Stomach smooth muscle (tissue), 2 donors: ENCODE results near the gene TLCD2.

Source experiments
- H3K27ac ChIP-seq: one replicate; pipeline ENCODE4 v1.7.0; 2013; ENCODE audit warnings: mild to moderate bottlenecking, low read length, inconsistent platforms
- H3K27me3 ChIP-seq, 2 donors: one replicate each; pipeline ENCODE4 v1.7.0; 2013; ENCODE audit warnings: low read length in 2 of 2; ENCODE audit not compliant: insufficient read depth in 2 of 2, control insufficient read depth in 1 of 2
- H3K36me3 ChIP-seq, 2 donors: one replicate each; pipeline ENCODE4 v1.7.0; 2013; ENCODE audit warnings: low read length in 2 of 2; ENCODE audit not compliant: control insufficient read depth in 2 of 2, insufficient read depth in 2 of 2
- H3K4me1 ChIP-seq: one replicate; pipeline ENCODE4 v1.7.0; 2013; ENCODE audit warnings: low read length; ENCODE audit not compliant: control insufficient read depth, insufficient read depth
- H3K4me3 ChIP-seq, 2 donors: one replicate each; pipeline ENCODE4 v1.7.0; 2013; ENCODE audit warnings: low read length in 2 of 2
- H3K9ac ChIP-seq, 2 donors: one replicate each; pipeline ENCODE4 v1.7.0; 2013; ENCODE audit warnings: low read length in 2 of 2, mild to moderate bottlenecking in 1 of 2
- H3K9me3 ChIP-seq, 2 donors: one replicate each; pipeline ENCODE4 v1.7.0; 2013; ENCODE audit warnings: low read length in 2 of 2; ENCODE audit not compliant: control insufficient read depth in 2 of 2
- donor health status: healthy.
- donor health status: Pancreatic carcinoma.

Gene TLCD2

GRCh38 chr17:1735418-1735817 is 25.2 kb upstream of the TLCD2 start:
- Histone ChIP-seq H3K9ac (no peak overlapping the region), H3K36me3 (peaks cover 6 to 16% of the 10 kb centered on the region in 2 donors), H3K27ac (no peak overlapping the region)

GRCh38 chr17:1733759-1734158 is 23.6 kb upstream of the TLCD2 start:
- H3K9ac ChIP-seq: no peak overlapping the region
- H3K27ac ChIP-seq: no peak overlapping the region
- peaks cover 25% of the 10 kb centered on the region for H3K4me1 ChIP-seq
- peaks cover 6 to 16% of the 10 kb centered on the region in 2 donors for H3K36me3 ChIP-seq
- no peaks in the 10 kb centered on the region for H3K27me3 ChIP-seq
- no peak overlapping the region for H3K4me3 ChIP-seq
- no peaks in the 10 kb centered on the region for H3K9me3 ChIP-seq

More at GRCh38 chr17:1735418-1735817, 25.2 kb upstream of the TLCD2 start:
- H3K4me3 ChIP-seq: no peak overlapping the region
- peaks cover 20% of the 10 kb centered on the region for H3K4me1 ChIP-seq
- H3K27me3 ChIP-seq: no peaks in the 10 kb centered on the region
- no peaks in the 10 kb centered on the region for H3K9me3 ChIP-seq

GRCh38 chr17:1732833-1733321 is 22.7 kb upstream of the TLCD2 start:
- no peaks in the 10 kb centered on the region for H3K9me3 ChIP-seq
- peaks cover 6 to 18% of the 10 kb centered on the region in 2 donors for H3K36me3 ChIP-seq
- H3K4me1 ChIP-seq: peaks cover 25% of the 10 kb centered on the region
- H3K9ac ChIP-seq: no peak overlapping the region
- no peak overlapping the region for H3K4me3 ChIP-seq
- H3K27ac ChIP-seq: no peak overlapping the region
- H3K27me3 ChIP-seq: no peaks in the 10 kb centered on the region

- Histone ChIP-seq H3K27ac (no peak overlapping the region), H3K4me1 (peaks cover 25% of the 10 kb centered on the region), H3K36me3 (peaks cover 3 to 16% of the 10 kb centered on the region in 2 donors), H3K9me3 (no peaks in the 10 kb centered on the region), H3K27me3 (no peaks in the 10 kb centered on the region), H3K9ac (no peak overlapping the region), H3K4me3 (no peak overlapping the region)
Observed at GRCh38 chr17:1732241-1732832, 22.2 kb upstream of the TLCD2 start.

GRCh38 chr17:1731194-1731506 is 21.0 kb upstream of the TLCD2 start:
- no peak overlapping the region for H3K4me3 ChIP-seq
- H3K27ac ChIP-seq: no peak overlapping the region
- H3K4me1 ChIP-seq: peaks cover 23% of the 10 kb centered on the region
- H3K9ac ChIP-seq: peak overlapping the region in 1 of 2 donors; percentile 20
- no peaks in the 10 kb centered on the region for H3K9me3 ChIP-seq
- H3K27me3 ChIP-seq: no peaks in the 10 kb centered on the region
- peaks cover 0 to 15% of the 10 kb centered on the region in 2 donors for H3K36me3 ChIP-seq

- no peaks in the 10 kb centered on the region for H3K9me3 ChIP-seq
- H3K4me3 ChIP-seq: peak overlapping the region in 1 of 2 donors; percentile 44
- peaks cover 0 to 12% of the 10 kb centered on the region in 2 donors for H3K36me3 ChIP-seq
- H3K4me1 ChIP-seq: peaks cover 27% of the 10 kb centered on the region
- H3K9ac ChIP-seq: peak overlapping the region; percentile 20 to 42
- peak overlapping the region; percentile 81 for H3K27ac ChIP-seq
- no peaks in the 10 kb centered on the region for H3K27me3 ChIP-seq
Observed at GRCh38 chr17:1730326-1731193, 20.4 kb upstream of the TLCD2 start.

- H3K9me3 ChIP-seq: no peaks in the 10 kb centered on the region
- no peak overlapping the region for H3K4me3 ChIP-seq
- no peak overlapping the region for H3K27ac ChIP-seq
- H3K36me3 ChIP-seq: peaks cover 0 to 12% of the 10 kb centered on the region in 2 donors
- H3K4me1 ChIP-seq: peaks cover 33% of the 10 kb centered on the region
- H3K27me3 ChIP-seq: no peaks in the 10 kb centered on the region
- no peak overlapping the region for H3K9ac ChIP-seq
Observed at GRCh38 chr17:1729966-1730325, 19.8 kb upstream of the TLCD2 start.

GRCh38 chr17:1727876-1728630 is 17.9 kb upstream of the TLCD2 start:
- Histone ChIP-seq H3K9ac (no peak overlapping the region), H3K9me3 (no peaks in the 10 kb centered on the region), H3K27me3 (no peaks in the 10 kb centered on the region), H3K27ac (peak overlapping the region; percentile 11), H3K4me1 (peaks cover 43% of the 10 kb centered on the region), H3K4me3 (no peak overlapping the region), H3K36me3 (peaks cover 0 to 10% of the 10 kb centered on the region in 2 donors)

GRCh38 chr17:1727258-1727789 is 17.1 kb upstream of the TLCD2 start:
- peaks cover 43% of the 10 kb centered on the region for H3K4me1 ChIP-seq
- H3K27ac ChIP-seq: no peak overlapping the region
- H3K4me3 ChIP-seq: no peak overlapping the region
- H3K36me3 ChIP-seq: peaks cover 0 to 7% of the 10 kb centered on the region in 2 donors
- H3K9me3 ChIP-seq: no peaks in the 10 kb centered on the region
- no peak overlapping the region for H3K9ac ChIP-seq
- H3K27me3 ChIP-seq: no peaks in the 10 kb centered on the region

- peaks cover 0 to 7% of the 10 kb centered on the region in 2 donors for H3K36me3 ChIP-seq
- no peaks in the 10 kb centered on the region for H3K27me3 ChIP-seq
- H3K4me1 ChIP-seq: peaks cover 43% of the 10 kb centered on the region
- H3K27ac ChIP-seq: no peak overlapping the region
- H3K4me3 ChIP-seq: no peak overlapping the region
- no peak overlapping the region for H3K9ac ChIP-seq
- H3K9me3 ChIP-seq: no peaks in the 10 kb centered on the region
Observed at GRCh38 chr17:1726626-1727257, 16.6 kb upstream of the TLCD2 start.
